ENCODE data around the gene OPRD1.

OPRD1 gene

GRCh38 chr1:28800324-28800723 is 11.6 kb upstream of the OPRD1 start:
- H3K27ac ChIP-seq, result no peak overlapping the region
- H3K4me2 ChIP-seq (ENCODE audit: low read length), result no peak overlapping the region
- no peak overlapping the region for H2AFZ ChIP-seq
- no peak overlapping the region for H3K4me3 ChIP-seq (ENCODE audit: low read depth, low read length)
- no peaks in the 10 kb centered on the region for H3K36me3 ChIP-seq (ENCODE audit: control insufficient read depth, insufficient read depth, low read length)
- no peaks in the 10 kb centered on the region for H3K9me3 ChIP-seq (ENCODE audit: control insufficient read depth, low read length)
- H3K9ac ChIP-seq, result no peak overlapping the region
- H3K27me3 ChIP-seq (ENCODE audit: control insufficient read depth, insufficient read depth, low read length), result no peaks in the 10 kb centered on the region
- no peaks in the 10 kb centered on the region for H3K4me1 ChIP-seq
- no peak for TF ChIP-seq CTCF (IDR thresholded peaks at IDR 0.05)
- no peaks in the 10 kb centered on the region for H3K79me2 ChIP-seq

- no peaks in the 10 kb centered on the region for H3K36me3 ChIP-seq (ENCODE audit: control insufficient read depth, insufficient read depth, low read length)
- H3K9me3 ChIP-seq (ENCODE audit: control insufficient read depth, low read length), result no peaks in the 10 kb centered on the region
- no peak overlapping the region for H3K9ac ChIP-seq
- H3K4me2 ChIP-seq (ENCODE audit: low read length), result no peak overlapping the region
- no peak overlapping the region for H3K4me3 ChIP-seq (ENCODE audit: low read depth, low read length)
- TF ChIP-seq CTCF (IDR thresholded peaks at IDR 0.05), result no peak
- H3K27ac ChIP-seq, result no peak overlapping the region
- H2AFZ ChIP-seq, result no peak overlapping the region
- H3K79me2 ChIP-seq, result no peaks in the 10 kb centered on the region
- H3K4me1 ChIP-seq, result no peaks in the 10 kb centered on the region
- H3K27me3 ChIP-seq (ENCODE audit: control insufficient read depth, insufficient read depth, low read length), result no peaks in the 10 kb centered on the region
Measured at GRCh38 chr1:28801461-28801860, 10.5 kb upstream of the OPRD1 start.

- no peak overlapping the region for H3K4me2 ChIP-seq (ENCODE audit: low read length)
- H3K9me3 ChIP-seq (ENCODE audit: control insufficient read depth, low read length), result no peaks in the 10 kb centered on the region
- H2AFZ ChIP-seq, result no peak overlapping the region
- H3K27me3 ChIP-seq (ENCODE audit: control insufficient read depth, insufficient read depth, low read length), result no peaks in the 10 kb centered on the region
- H3K79me2 ChIP-seq, result no peaks in the 10 kb centered on the region
- no peaks in the 10 kb centered on the region for H3K4me1 ChIP-seq
- no peaks in the 10 kb centered on the region for H3K36me3 ChIP-seq (ENCODE audit: control insufficient read depth, insufficient read depth, low read length)
- H3K9ac ChIP-seq, result no peak overlapping the region
- no peak overlapping the region for H3K27ac ChIP-seq
- H3K4me3 ChIP-seq (ENCODE audit: low read depth, low read length), result no peak overlapping the region
- TF ChIP-seq CTCF (IDR thresholded peaks at IDR 0.05), result no peak
Measured at GRCh38 chr1:28803051-28803450, 8.9 kb upstream of the OPRD1 start.

GRCh38 chr1:28803662-28804061 is 8.3 kb upstream of the OPRD1 start:
- Histone ChIP-seq H3K27ac (no peak overlapping the region), H3K4me2 (ENCODE audit: low read length) (no peak overlapping the region), H3K9me3 (ENCODE audit: control insufficient read depth, low read length) (no peaks in the 10 kb centered on the region), H2AFZ (no peak overlapping the region), H3K9ac (no peak overlapping the region), H3K27me3 (ENCODE audit: control insufficient read depth, insufficient read depth, low read length) (no peaks in the 10 kb centered on the region), H3K4me3 (ENCODE audit: low read depth, low read length) (no peak overlapping the region), H3K36me3 (ENCODE audit: control insufficient read depth, insufficient read depth, low read length) (no peaks in the 10 kb centered on the region), H3K4me1 (no peaks in the 10 kb centered on the region), H3K79me2 (no peaks in the 10 kb centered on the region)
- no peak for TF ChIP-seq CTCF (IDR thresholded peaks at IDR 0.05)

GRCh38 chr1:28804071-28804470 is 7.9 kb upstream of the OPRD1 start:
- Histone ChIP-seq H3K4me2 (ENCODE audit: low read length) (no peak overlapping the region), H3K4me1 (no peaks in the 10 kb centered on the region), H3K27ac (no peak overlapping the region), H3K9ac (no peak overlapping the region), H3K79me2 (no peaks in the 10 kb centered on the region), H3K9me3 (ENCODE audit: control insufficient read depth, low read length) (no peaks in the 10 kb centered on the region), H3K27me3 (ENCODE audit: control insufficient read depth, insufficient read depth, low read length) (no peaks in the 10 kb centered on the region), H3K4me3 (ENCODE audit: low read depth, low read length) (no peak overlapping the region), H2AFZ (no peak overlapping the region), H3K36me3 (ENCODE audit: control insufficient read depth, insufficient read depth, low read length) (no peaks in the 10 kb centered on the region)
- no peak for TF ChIP-seq CTCF (IDR thresholded peaks at IDR 0.05)

Data from parathyroid adenoma (tissue), 2 donors.